Activated B cell treated with CpG ODN at 0.5 μM for 24 hours (primary cell): ENCODE measurements around the gene ZNF556. TPM values are rescaled to one million over a fixed set of nuclear protein-coding genes. Genes with fewer than 3 reads are reported as not detected.

Source experiments
- ATAC-seq: fragments of 200-7000 bp; cut with Tn5 transposase; one replicate; pipeline ENCODE4 v1.10.0; 2021; ENCODE audit warnings: low read depth, mild to moderate bottlenecking, moderate library complexity
- CTCF ChIA-PET: fragments of 350-600 bp; sonication (Branson Sonifier 250); formaldehyde crosslinking; loops from one replicate; lab custom pipeline; 2021; ENCODE audit warnings: antibody characterized with exemption; lab: Charles Lee
- POLR2A ChIA-PET: fragments of 350-600 bp; sonication (Branson Sonifier 250); formaldehyde crosslinking; loops from one replicate; lab custom pipeline; 2021; ENCODE audit warnings: antibody characterized with exemption; lab: Charles Lee
- DNase-seq: peaks from one replicate; pipeline ENCODE4 v3.0.0; 2022
- H3K27ac Mint-ChIP-seq: one replicate; pipeline ENCODE4 v1.8.0; 2020; ENCODE audit warnings: mixed read lengths
- H3K27me3 Mint-ChIP-seq: one replicate; pipeline ENCODE4 v1.8.0; 2021; ENCODE audit warnings: mixed read lengths
- H3K36me3 Mint-ChIP-seq: one replicate; pipeline ENCODE4 v1.8.0; 2021; ENCODE audit warnings: low read depth, mixed read lengths
- H3K4me1 Mint-ChIP-seq: one replicate; pipeline ENCODE4 v1.8.0; 2021; ENCODE audit warnings: mixed read lengths
- H3K4me3 Mint-ChIP-seq: one replicate; pipeline ENCODE4 v1.8.0; 2020; ENCODE audit warnings: mild to moderate bottlenecking, mixed read lengths
- H3K9me3 Mint-ChIP-seq: one replicate; pipeline ENCODE4 v1.8.0; 2020; ENCODE audit warnings: mixed read lengths
- CTCF ChIP-seq: fragments of 200-600 bp; IDR thresholded peaks from one replicate; pipeline ENCODE4 v1.8.0; 2022; ENCODE audit warnings: antibody characterized with exemption, mild to moderate bottlenecking
- intact Hi-C: fragments of 100-400 bp; cut with micrococcal nuclease; formaldehyde crosslinking; loops from one replicate; pipeline ENCODE4 v1.15.1; 2024
- total RNA-seq: library from RNA; stranded (reverse); gene quantifications from 2 replicates; pipeline ENCODE4 v1.2.3, GENCODE V29; 2022

Gene ZNF556
- total RNA-seq, 1 donor from 2014 or later, result not detected

GRCh38 chr19:2905918-2906519 lies 38.9 kb downstream of the ZNF556 start:
- peaks cover 10% of the 10 kb centered on the region for H3K4me1 Mint-ChIP-seq
- H3K27me3 Mint-ChIP-seq, result no peaks in the 10 kb centered on the region
- ATAC-seq (no peak), DNase-seq (no peak)
- no peak for TF ChIP-seq CTCF
- POLR2A ChIA-PET, result no interaction called here
- intact Hi-C loops, result no loop called here
- H3K4me3 Mint-ChIP-seq, result no peak overlapping the region
- no peaks in the 10 kb centered on the region for H3K9me3 Mint-ChIP-seq
- H3K27ac Mint-ChIP-seq, result no peak overlapping the region
- CTCF ChIA-PET, result no interaction called here
- H3K36me3 Mint-ChIP-seq, result no peaks in the 10 kb centered on the region

GRCh38 chr19:2906631-2907195 lies 39.6 kb downstream of the ZNF556 start:
- POLR2A ChIA-PET, result no interaction called here
- Mint-ChIP-seq H3K36me3 (no peaks in the 10 kb centered on the region), H3K27me3 (no peaks in the 10 kb centered on the region), H3K4me1 (peaks cover 7% of the 10 kb centered on the region), H3K27ac (no peak overlapping the region), H3K9me3 (no peaks in the 10 kb centered on the region), H3K4me3 (no peak overlapping the region)
- no peak for TF ChIP-seq CTCF
- CTCF ChIA-PET, result no interaction called here
- intact Hi-C loops, result no loop called here
- ATAC-seq (no peak), DNase-seq (no peak)

- Mint-ChIP-seq H3K4me3 (no peak overlapping the region), H3K27me3 (no peaks in the 10 kb centered on the region), H3K36me3 (peaks cover 28% of the 10 kb centered on the region), H3K9me3 (peaks cover 8% of the 10 kb centered on the region), H3K4me1 (peaks cover 5% of the 10 kb centered on the region), H3K27ac (no peak overlapping the region)
- DNase-seq, result no peak
- TF ChIP-seq CTCF, result no peak
- intact Hi-C loops, result no loop called here
- CTCF ChIA-PET, result no interaction called here
- ATAC-seq, result no peak
- POLR2A ChIA-PET, result interaction anchor here (0.6 kb wide), 1 partner anchor 202 kb away, joined by 6 read pairs; no protein-coding TSS in a partner anchor
Observed at GRCh38 chr19:2912306-2912705, 45.2 kb downstream of the ZNF556 start.

GRCh38 chr19:2917275-2918184 lies 50.4 kb downstream of the ZNF556 start:
- no peaks in the 10 kb centered on the region for H3K27me3 Mint-ChIP-seq
- TF ChIP-seq CTCF, result no peak
- ChIA-PET CTCF (no interaction called here), POLR2A (interaction anchor here (0.6 kb wide), 1 partner anchor 9 kb away, joined by 5 read pairs; no protein-coding TSS in a partner anchor)
- no peak overlapping the region for H3K4me3 Mint-ChIP-seq
- peaks cover 43% of the 10 kb centered on the region for H3K36me3 Mint-ChIP-seq
- H3K27ac Mint-ChIP-seq, result no peak overlapping the region
- no peak for DNase-seq
- no peaks in the 10 kb centered on the region for H3K4me1 Mint-ChIP-seq
- no peak for ATAC-seq
- intact Hi-C loops, result no loop called here
- H3K9me3 Mint-ChIP-seq, result peaks cover 14% of the 10 kb centered on the region

- no peak for TF ChIP-seq CTCF
- ChIA-PET CTCF (interaction anchor here (1.5 kb wide), 1 partner anchor 27 kb away, joined by 3 read pairs; no protein-coding TSS in a partner anchor), POLR2A (no interaction called here)
Observed at GRCh38 chr19:2922987-2923386, 55.9 kb downstream of the ZNF556 start.

More at GRCh38 chr19:2922987-2923386, 55.9 kb downstream of the ZNF556 start:
- no peaks in the 10 kb centered on the region for H3K27me3 Mint-ChIP-seq
- no peak for DNase-seq
- H3K9me3 Mint-ChIP-seq, result peaks cover 2% of the 10 kb centered on the region
- no peak for ATAC-seq
- intact Hi-C loops, result no loop called here
- H3K36me3 Mint-ChIP-seq, result peaks cover 13% of the 10 kb centered on the region
- no peak overlapping the region for H3K27ac Mint-ChIP-seq
- no peak overlapping the region for H3K4me3 Mint-ChIP-seq
- no peaks in the 10 kb centered on the region for H3K4me1 Mint-ChIP-seq
